ENCODE measurements around the gene LST1. TPM values are rescaled to one million over a fixed set of nuclear protein-coding genes. Genes with fewer than 3 reads are reported as not detected.
A peak's percentile ranks its signal among the peaks of the same experiment; 100 is the strongest.

LST1 gene
- total and polyA plus RNA-seq, 2 donors = 32.4 to 134 TPM

- no peaks in the 10 kb centered on the region for H3K9me3 ChIP-seq (ENCODE audit: control insufficient read depth in 2 of 2, insufficient read depth in 1 of 2, low read length in 1 of 2)
- 69% methylated on average over 8 of the region's 8 CpGs for WGBS
- H3K4me3 ChIP-seq (ENCODE audit: low read length in 2 of 2) = peak overlapping the region in 1 of 2 donors; percentile 21
- H3K27me3 ChIP-seq (ENCODE audit: control insufficient read depth in 2 of 2, insufficient read depth in 1 of 2, low read length in 1 of 2) = no peaks in the 10 kb centered on the region
- no peak for DNase-seq (ENCODE audit: low read depth in 6 of 9, low spot score in 9 of 9)
- peaks cover 43 to 61% of the 10 kb centered on the region in 2 donors for H3K4me1 ChIP-seq (ENCODE audit: control insufficient read depth in 2 of 2, insufficient read depth in 2 of 2, low read length in 2 of 2)
- peaks cover 7 to 31% of the 10 kb centered on the region in 2 donors for H3K36me3 ChIP-seq (ENCODE audit: control insufficient read depth in 2 of 2, insufficient read depth in 2 of 2, low read length in 1 of 2)
- peak overlapping the region; percentile 71 to 85 for H3K27ac ChIP-seq (ENCODE audit: low read depth in 1 of 2, low read length in 1 of 2)
These were observed 27.8 kb upstream of the LST1 start for GRCh38 chr6:31558318-31558625.

GRCh38 chr6:31558631-31559500, 27.2 kb upstream of the LST1 start:
- H3K4me1 ChIP-seq (ENCODE audit: control insufficient read depth in 2 of 2, insufficient read depth in 2 of 2, low read length in 2 of 2) = peaks cover 43 to 61% of the 10 kb centered on the region in 2 donors
- H3K36me3 ChIP-seq (ENCODE audit: control insufficient read depth in 2 of 2, insufficient read depth in 2 of 2, low read length in 1 of 2) = peaks cover 7 to 27% of the 10 kb centered on the region in 2 donors
- peak overlapping the region; percentile 3 to 21 for H3K4me3 ChIP-seq (ENCODE audit: low read length in 2 of 2)
- no peaks in the 10 kb centered on the region for H3K9me3 ChIP-seq (ENCODE audit: control insufficient read depth in 2 of 2, insufficient read depth in 1 of 2, low read length in 1 of 2)
- 5% methylated on average over 14 of the region's 14 CpGs for WGBS
- no peaks in the 10 kb centered on the region for H3K27me3 ChIP-seq (ENCODE audit: control insufficient read depth in 2 of 2, insufficient read depth in 1 of 2, low read length in 1 of 2)
- peak in 5 of 9 donors; percentile 66 to 86 (median 68) for DNase-seq (ENCODE audit: low read depth in 6 of 9, low spot score in 9 of 9)
- H3K27ac ChIP-seq (ENCODE audit: low read depth in 1 of 2, low read length in 1 of 2) = peak overlapping the region; percentile 71 to 85

GRCh38 chr6:31559606-31559957, 26.5 kb upstream of the LST1 start:
- peak overlapping the region; percentile 6 to 85 for H3K27ac ChIP-seq (ENCODE audit: low read depth in 1 of 2, low read length in 1 of 2)
- H3K27me3 ChIP-seq (ENCODE audit: control insufficient read depth in 2 of 2, insufficient read depth in 1 of 2, low read length in 1 of 2) = no peaks in the 10 kb centered on the region
- H3K4me3 ChIP-seq (ENCODE audit: low read length in 2 of 2) = no peak overlapping the region
- peaks cover 43 to 61% of the 10 kb centered on the region in 2 donors for H3K4me1 ChIP-seq (ENCODE audit: control insufficient read depth in 2 of 2, insufficient read depth in 2 of 2, low read length in 2 of 2)
- no peak for DNase-seq (ENCODE audit: low read depth in 6 of 9, low spot score in 9 of 9)
- 26% methylated on average over 4 of the region's 4 CpGs for WGBS
- H3K9me3 ChIP-seq (ENCODE audit: control insufficient read depth in 2 of 2, insufficient read depth in 1 of 2, low read length in 1 of 2) = no peaks in the 10 kb centered on the region
- peaks cover 7 to 23% of the 10 kb centered on the region in 2 donors for H3K36me3 ChIP-seq (ENCODE audit: control insufficient read depth in 2 of 2, insufficient read depth in 2 of 2, low read length in 1 of 2)

GRCh38 chr6:31559958-31560696, 25.9 kb upstream of the LST1 start:
- Histone ChIP-seq H3K4me1 (ENCODE audit: control insufficient read depth in 2 of 2, insufficient read depth in 2 of 2, low read length in 2 of 2) (peaks cover 43 to 61% of the 10 kb centered on the region in 2 donors), H3K27ac (ENCODE audit: low read depth in 1 of 2, low read length in 1 of 2) (peak overlapping the region; percentile 61 to 85), H3K27me3 (ENCODE audit: control insufficient read depth in 2 of 2, insufficient read depth in 1 of 2, low read length in 1 of 2) (no peaks in the 10 kb centered on the region), H3K4me3 (ENCODE audit: low read length in 2 of 2) (no peak overlapping the region), H3K36me3 (ENCODE audit: control insufficient read depth in 2 of 2, insufficient read depth in 2 of 2, low read length in 1 of 2) (peaks cover 7 to 23% of the 10 kb centered on the region in 2 donors), H3K9me3 (ENCODE audit: control insufficient read depth in 2 of 2, insufficient read depth in 1 of 2, low read length in 1 of 2) (no peaks in the 10 kb centered on the region)
- 21% methylated on average over 7 of the region's 7 CpGs for WGBS
- peak in 4 of 9 donors; percentile 44 to 78 (median 56) for DNase-seq (ENCODE audit: low read depth in 6 of 9, low spot score in 9 of 9)

GRCh38 chr6:31560697-31561058, 25.4 kb upstream of the LST1 start:
- Histone ChIP-seq H3K4me3 (ENCODE audit: low read length in 2 of 2) (no peak overlapping the region), H3K4me1 (ENCODE audit: control insufficient read depth in 2 of 2, insufficient read depth in 2 of 2, low read length in 2 of 2) (peaks cover 43 to 59% of the 10 kb centered on the region in 2 donors), H3K36me3 (ENCODE audit: control insufficient read depth in 2 of 2, insufficient read depth in 2 of 2, low read length in 1 of 2) (peaks cover 7 to 23% of the 10 kb centered on the region in 2 donors), H3K27ac (ENCODE audit: low read depth in 1 of 2, low read length in 1 of 2) (no peak overlapping the region), H3K27me3 (ENCODE audit: control insufficient read depth in 2 of 2, insufficient read depth in 1 of 2, low read length in 1 of 2) (no peaks in the 10 kb centered on the region), H3K9me3 (ENCODE audit: control insufficient read depth in 2 of 2, insufficient read depth in 1 of 2, low read length in 1 of 2) (no peaks in the 10 kb centered on the region)
- no peak for DNase-seq (ENCODE audit: low read depth in 6 of 9, low spot score in 9 of 9)

- peaks cover 13 to 48% of the 10 kb centered on the region in 2 donors for H3K4me1 ChIP-seq (ENCODE audit: control insufficient read depth in 2 of 2, insufficient read depth in 2 of 2, low read length in 2 of 2)
- peak in 1 of 9 donors; percentile 41 for DNase-seq (ENCODE audit: low read depth in 6 of 9, low spot score in 9 of 9)
- H3K36me3 ChIP-seq (ENCODE audit: control insufficient read depth in 2 of 2, insufficient read depth in 2 of 2, low read length in 1 of 2) = peaks cover 0 to 2% of the 10 kb centered on the region in 2 donors
- H3K9me3 ChIP-seq (ENCODE audit: control insufficient read depth in 2 of 2, insufficient read depth in 1 of 2, low read length in 1 of 2) = peaks cover 0 to 3% of the 10 kb centered on the region in 2 donors
- H3K4me3 ChIP-seq (ENCODE audit: low read length in 2 of 2) = no peak overlapping the region
- 79% methylated on average over 9 of the region's 9 CpGs for WGBS
- H3K27me3 ChIP-seq (ENCODE audit: control insufficient read depth in 2 of 2, insufficient read depth in 1 of 2, low read length in 1 of 2) = no peaks in the 10 kb centered on the region
- H3K27ac ChIP-seq (ENCODE audit: low read depth in 1 of 2, low read length in 1 of 2) = peak overlapping the region in 1 of 2 donors; percentile 41
These were observed 18.3 kb upstream of the LST1 start for GRCh38 chr6:31567531-31568370.

GRCh38 chr6:31568537-31568961, 17.5 kb upstream of the LST1 start:
- no peaks in the 10 kb centered on the region for H3K27me3 ChIP-seq (ENCODE audit: control insufficient read depth in 2 of 2, insufficient read depth in 1 of 2, low read length in 1 of 2)
- 24% methylated on average over 3 of the region's 3 CpGs for whole genome bisulfite sequencing
- H3K9me3 ChIP-seq (ENCODE audit: control insufficient read depth in 2 of 2, insufficient read depth in 1 of 2, low read length in 1 of 2) = peaks cover 0 to 3% of the 10 kb centered on the region in 2 donors
- H3K4me3 ChIP-seq (ENCODE audit: low read length in 2 of 2) = no peak overlapping the region
- no peaks in the 10 kb centered on the region for H3K36me3 ChIP-seq (ENCODE audit: control insufficient read depth in 2 of 2, insufficient read depth in 2 of 2, low read length in 1 of 2)
- peak in 3 of 9 donors; percentile 54 to 77 (median 62) for DNase-seq (ENCODE audit: low read depth in 6 of 9, low spot score in 9 of 9)
- peak overlapping the region in 1 of 2 donors; percentile 41 for H3K27ac ChIP-seq (ENCODE audit: low read depth in 1 of 2, low read length in 1 of 2)
- peaks cover 14 to 56% of the 10 kb centered on the region in 2 donors for H3K4me1 ChIP-seq (ENCODE audit: control insufficient read depth in 2 of 2, insufficient read depth in 2 of 2, low read length in 2 of 2)

- Histone ChIP-seq H3K4me1 (ENCODE audit: control insufficient read depth in 2 of 2, insufficient read depth in 2 of 2, low read length in 2 of 2) (peaks cover 14 to 71% of the 10 kb centered on the region in 2 donors), H3K36me3 (ENCODE audit: control insufficient read depth in 2 of 2, insufficient read depth in 2 of 2, low read length in 1 of 2) (no peaks in the 10 kb centered on the region), H3K9me3 (ENCODE audit: control insufficient read depth in 2 of 2, insufficient read depth in 1 of 2, low read length in 1 of 2) (peaks cover 0 to 3% of the 10 kb centered on the region in 2 donors), H3K27ac (ENCODE audit: low read depth in 1 of 2, low read length in 1 of 2) (no peak overlapping the region), H3K27me3 (ENCODE audit: control insufficient read depth in 2 of 2, insufficient read depth in 1 of 2, low read length in 1 of 2) (no peaks in the 10 kb centered on the region), H3K4me3 (ENCODE audit: low read length in 2 of 2) (no peak overlapping the region)
- WGBS = 98% methylated on average over 1 of the region's 1 CpG
- DNase-seq (ENCODE audit: low read depth in 6 of 9, low spot score in 9 of 9) = no peak
These were observed 16.1 kb upstream of the LST1 start for GRCh38 chr6:31569861-31570536.
